ENCODE data around the gene CHN1. TPM values are rescaled to one million over a fixed set of nuclear protein-coding genes. Genes with fewer than 3 reads are reported as not detected.
A peak's percentile ranks its signal among the peaks of the same experiment; 100 is the strongest.

Gene CHN1
- polyA plus RNA-seq, 1 of the 3 experiments (the other 2 are of a cell fraction), result 31.6 TPM

GRCh38 chr2:175004730-175004979, 526 bp downstream of the CHN1 start:
- ChIA-PET POLR2A (interaction anchor here (0.7 to 1.7 kb wide), 6 partner anchors 8 to 233 kb away, joined by 3 to 14 read pairs (median 4); partner anchors contain the start of gene ATF2), CTCF (interaction anchor here (0.7 to 4.5 kb wide), 14 partner anchors 8 to 1093 kb away, joined by 3 to 29 read pairs (median 4); no protein-coding TSS in a partner anchor)
- H2AFZ ChIP-seq (ENCODE audit: low read depth), result peak overlapping the region; percentile 92; the same call in 1 of the 2 replicates
- no peaks in the 10 kb centered on the region for H3K27me3 ChIP-seq (ENCODE audit: insufficient read depth)
- H3K4me3 ChIP-seq (ENCODE audit: low read depth in 2 of 2, low read length in 1 of 2), result peak overlapping the region; percentile 88 to 89
- H3K4me1 ChIP-seq (ENCODE audit: control insufficient read depth in 1 of 2, insufficient read depth in 2 of 2, low read depth in 1 of 2, low read length in 1 of 2), result peaks cover 0 to 29% of the 10 kb centered on the region in 2 experiments
- peaks cover 35% of the 10 kb centered on the region for H3K79me2 ChIP-seq (ENCODE audit: insufficient read depth)
- no peaks in the 10 kb centered on the region for H3K9me3 ChIP-seq
- H3K36me3 ChIP-seq (replicated peaks in 1 of 2; ENCODE audit: control insufficient read depth in 1 of 2, insufficient read depth in 2 of 2, low read length in 1 of 2), result no peaks in the 10 kb centered on the region
- H3K9ac ChIP-seq, result peak overlapping the region; percentile 82
- peaks cover 6% of the 10 kb centered on the region for H3F3A ChIP-seq (replicated peaks; ENCODE audit: insufficient read depth)
- WGBS (ENCODE audit: low lambda C conversion rate), result no CpG with 5 or more reads among the region's 32 CpGs
- TF ChIP-seq RAD21 (IDR thresholded peaks at IDR 0.05; ENCODE audit: low read length) (no peak), TAF1 (IDR thresholded peaks at IDR 0.05; ENCODE audit: borderline replicate concordance, low read depth, low read length) (no peak), YY1 (IDR thresholded peaks at IDR 0.05; ENCODE audit: low read depth) (no peak), RCOR1 (IDR thresholded peaks at IDR 0.05; ENCODE audit: low read length) (no peak), FOSL2 (IDR thresholded peaks at IDR 0.05; ENCODE audit: borderline replicate concordance, low read depth) (no peak), JUND (IDR thresholded peaks at IDR 0.05) (no peak), ELF1 (IDR thresholded peaks at IDR 0.05) (no peak), EP300 (IDR thresholded peaks at IDR 0.05; ENCODE audit: borderline replicate concordance in 1 of 2, low read depth in 1 of 2, low read length in 1 of 2) (no peak), PBX3 (IDR thresholded peaks at IDR 0.05) (no peak), MXI1 (IDR thresholded peaks at IDR 0.05; ENCODE audit: low read depth, low read length) (no peak), GABPA (IDR thresholded peaks at IDR 0.05; ENCODE audit: low read depth) (no peak), SMC3 (IDR thresholded peaks at IDR 0.05; ENCODE audit: low read depth, low read length) (no peak), NRF1 (IDR thresholded peaks at IDR 0.05; ENCODE audit: low read depth, low read length) (no peak), TCF12 (IDR thresholded peaks at IDR 0.05) (no peak), FOXJ3 (CRISPR knock-in tag; IDR thresholded peaks at IDR 0.05) (no peak), FOXM1 (IDR thresholded peaks at IDR 0.05; ENCODE audit: low read depth) (no peak), RXRA (IDR thresholded peaks at IDR 0.05; ENCODE audit: borderline replicate concordance, low read depth) (no peak), USF2 (IDR thresholded peaks at IDR 0.05; ENCODE audit: borderline replicate concordance, low read depth, low read length) (no peak), NFIC (IDR thresholded peaks at IDR 0.05; ENCODE audit: borderline replicate concordance) (no peak)
- no peaks in the 10 kb centered on the region for H3K9me2 ChIP-seq
- H3K27ac ChIP-seq (ENCODE audit: low read depth in 2 of 2, low read length in 1 of 2), result peak overlapping the region; percentile 61 to 96
- no peaks in the 10 kb centered on the region for H4K20me1 ChIP-seq (ENCODE audit: insufficient read depth)
- H3K4me2 ChIP-seq, result peak overlapping the region; percentile 74; the same call in 1 of the 2 replicates
- DNase-seq, result peak; percentile 82
